Measurements from ENCODE around the gene TNFAIP3. TPM values are rescaled to one million over a fixed set of nuclear protein-coding genes. Genes with fewer than 3 reads are reported as not detected.

Gene TNFAIP3
- total and polyA plus RNA-seq, 2 of the 8 experiments (the other 6 are each of a cell fraction or from before 2014, with no cell fraction given): 1.6 to 2.0 TPM

- no peak for FAIRE-seq
- H3K27me3 ChIP-seq (replicated peaks in 1 of 4; ENCODE audit: control insufficient read depth in 3 of 4, extremely low read depth in 1 of 4, insufficient read depth in 3 of 4, low read length in 3 of 4): no peaks in the 10 kb centered on the region
- ChIA-PET POLR2A (ENCODE audit: partially characterized antibody) (no interaction called here), CTCF (ENCODE audit: partially characterized antibody) (no interaction called here)
- H3K4me1 ChIP-seq (replicated peaks in 1 of 4; ENCODE audit: control insufficient read depth in 3 of 4, insufficient read depth in 4 of 4, low read length in 3 of 4): no peaks in the 10 kb centered on the region
- no peak overlapping the region for H3K18ac ChIP-seq (ENCODE audit: extremely low read depth, low read length)
- DNase-seq (ENCODE audit: low read depth in 1 of 2, low spot score in 2 of 2): no peak
- H3K36me3 ChIP-seq (ENCODE audit: control insufficient read depth in 2 of 4, insufficient read depth in 4 of 4, low read length in 3 of 4): no peaks in the 10 kb centered on the region
- H2BK5ac ChIP-seq (ENCODE audit: low read depth, low read length): no peak overlapping the region
- no peak overlapping the region for H2BK15ac ChIP-seq (ENCODE audit: low read length)
- H4K20me1 ChIP-seq (replicated peaks in 1 of 2; ENCODE audit: control insufficient read depth in 1 of 2, insufficient read depth in 2 of 2, low read length in 2 of 2): no peaks in the 10 kb centered on the region
- 94% methylated on average over 8 of the region's 11 CpGs; no CpG with 5 or more reads in 1 of the 2 experiments for WGBS, 2 experiments (ENCODE audit: extremely low coverage in 1 of 2, insufficient coverage in 1 of 2, insufficient read length in 1 of 2, insufficient replicate concordance in 2 of 2, low coverage in 1 of 2, low lambda C conversion rate in 2 of 2, missing lambda C conversion rate in 1 of 2)
- H3K9ac ChIP-seq (replicated peaks in 1 of 4; ENCODE audit: extremely low read depth in 1 of 4, low read depth in 3 of 4, low read length in 3 of 4): no peak overlapping the region
- H3K4me2 ChIP-seq (ENCODE audit: insufficient read depth in 1 of 2, low read depth in 2 of 2, low read length in 2 of 2): no peak overlapping the region
- no peak overlapping the region for H4K5ac ChIP-seq (ENCODE audit: insufficient read length, low read depth, low read length)
- H3K23ac ChIP-seq (ENCODE audit: insufficient read length): no peak overlapping the region
- no peak overlapping the region for H3K4ac ChIP-seq (replicated peaks; ENCODE audit: insufficient read length, low read depth, low read length)
- H3K14ac ChIP-seq (ENCODE audit: insufficient read length): no peak overlapping the region
- no peaks in the 10 kb centered on the region for H3K79me1 ChIP-seq (ENCODE audit: low read depth, low read length)
- no peak overlapping the region for H4K8ac ChIP-seq (ENCODE audit: extremely low read depth, insufficient read depth, low read length)
- H4K91ac ChIP-seq (replicated peaks; ENCODE audit: insufficient read length, low read length): no peak overlapping the region
- no peaks in the 10 kb centered on the region for H3K23me2 ChIP-seq (ENCODE audit: low read depth, low read length)
- no peak overlapping the region for H2AFZ ChIP-seq (ENCODE audit: low read length)
- H2BK12ac ChIP-seq (ENCODE audit: low read depth, low read length): no peak overlapping the region
- H2BK120ac ChIP-seq (replicated peaks; ENCODE audit: low read depth, low read length): no peak overlapping the region
- H3K79me2 ChIP-seq (ENCODE audit: control insufficient read depth in 1 of 2, insufficient read depth in 2 of 2, low read length in 2 of 2): no peaks in the 10 kb centered on the region
- no peak overlapping the region for H3K27ac ChIP-seq (ENCODE audit: low read depth, low read length)
- H3K4me3 ChIP-seq (ENCODE audit: extremely low read depth in 1 of 4, insufficient read depth in 2 of 4, low read depth in 3 of 4, low read length in 4 of 4): no peak overlapping the region
- no peaks in the 10 kb centered on the region for H3K9me3 ChIP-seq (ENCODE audit: insufficient read depth in 2 of 2, low read depth in 1 of 2, low read length in 1 of 2)
- H2AK5ac ChIP-seq (ENCODE audit: low read depth, low read length): no peak overlapping the region
- H2BK20ac ChIP-seq (ENCODE audit: low read length): no peak overlapping the region
- no peak overlapping the region for H3K56ac ChIP-seq (replicated peaks; ENCODE audit: insufficient read length, low read depth, low read length)
- TF ChIP-seq GABPA (IDR thresholded peaks at IDR 0.05; ENCODE audit: borderline replicate concordance, insufficient read depth, low read length) (no peak), TBP (IDR thresholded peaks at IDR 0.05; ENCODE audit: low read depth, low read length) (no peak), YY1 (IDR thresholded peaks at IDR 0.05; ENCODE audit: low read depth, low read length) (no peak), ATF2 (IDR thresholded peaks at IDR 0.05; ENCODE audit: low read length) (no peak), SP2 (IDR thresholded peaks at IDR 0.05; ENCODE audit: low read length) (no peak), BACH1 (IDR thresholded peaks at IDR 0.05; ENCODE audit: low read length) (no peak), ASH2L (IDR thresholded peaks at IDR 0.05; ENCODE audit: low read length) (no peak), SAP30 (IDR thresholded peaks at IDR 0.05; ENCODE audit: insufficient read depth, insufficient replicate concordance, low read length) (no peak), MAFK (IDR thresholded peaks at IDR 0.05; ENCODE audit: low read depth, low read length) (no peak), GTF2F1 (IDR thresholded peaks at IDR 0.05; ENCODE audit: borderline replicate concordance, low read depth, low read length) (no peak), FOSL1 (IDR thresholded peaks at IDR 0.05; ENCODE audit: insufficient read depth, low read depth, low read length) (no peak), KDM4A (IDR thresholded peaks at IDR 0.05; ENCODE audit: low read depth, low read length, severe bottlenecking) (no peak)
These were observed 38.0 kb downstream of the TNFAIP3 start for GRCh38 chr6:137904822-137905617.
